OCI-LY3 (cell line): ENCODE results near the gene MYBPC2.
A peak's percentile ranks its signal among the peaks of the same experiment; 100 is the strongest.

Experiments
- H2AFZ ChIP-seq: fragments of 200-600, 300-600 bp; shearing (Covaris generic); 2 replicates; pipeline ENCODE4 v1.6.0; 2014; ENCODE audit warnings: antibody characterized with exemption, low read depth, low read length
- H3K27ac ChIP-seq: fragments of 200-600, 300-600 bp; sonication (generic); 2 replicates; pipeline ENCODE4 v1.5.1; 2014; ENCODE audit warnings: mild to moderate bottlenecking, low read length, moderate library complexity, mixed read lengths
- H3K27me3 ChIP-seq: fragments of 200-600, 300-600 bp; sonication (generic); 2 replicates; pipeline ENCODE4 v1.6.1; 2014; ENCODE audit warnings: low read depth, low read length, mixed read lengths
- H3K36me3 ChIP-seq: fragments of 200-600, 300-600 bp; sonication (generic); replicated peaks from 2 replicates; pipeline ENCODE3; 2014; ENCODE audit warnings: low read depth, low read length, mixed read lengths
- H3K4me1 ChIP-seq: fragments of 300-600, 200-600 bp; sonication (generic); 2 replicates; pipeline ENCODE4 v1.6.1; 2014; ENCODE audit warnings: low read length, mixed read lengths
- H3K4me2 ChIP-seq: fragments of 200-600, 300-600 bp; sonication (generic); 2 replicates; pipeline ENCODE4 v1.6.1; 2014; ENCODE audit warnings: low read length, mixed read lengths
- H3K4me3 ChIP-seq: fragments of 300-600, 200-600 bp; sonication (generic); 2 replicates; pipeline ENCODE4 v1.5.1; 2014; ENCODE audit warnings: antibody characterized with exemption, mild to moderate bottlenecking, low read length, moderate library complexity
- H3K79me2 ChIP-seq: fragments of 300-600, 200-600 bp; shearing (Covaris generic); 2 replicates; pipeline ENCODE4 v1.6.1; 2014; ENCODE audit warnings: mild to moderate bottlenecking, low read length, mixed read lengths
- H3K9ac ChIP-seq: fragments of 300-600, 200-600 bp; shearing (Covaris generic); 2 replicates; pipeline ENCODE4 v1.6.0; 2014; ENCODE audit warnings: mild to moderate bottlenecking, low read length, moderate library complexity
- H3K9me3 ChIP-seq: fragments of 200-600, 300-600 bp; shearing (Covaris generic); 2 replicates; pipeline ENCODE4 v1.6.1; 2014; ENCODE audit warnings: low read length, mixed read lengths; ENCODE audit not compliant: insufficient read depth
- H4K20me1 ChIP-seq: fragments of 200-600, 300-600 bp; sonication (generic); 2 replicates; pipeline ENCODE4 v1.6.1; 2016; ENCODE audit warnings: low read length, mixed read lengths; ENCODE audit not compliant: insufficient read depth
- CTCF ChIP-seq: fragments of 200-600, 300-600 bp; sonication (generic); IDR thresholded peaks from 2 replicates; pipeline ENCODE4 v1.5.1; 2014; ENCODE audit warnings: antibody characterized with exemption, low read length, low read depth
- EZH2phosphoT487 ChIP-seq: fragments of 200-600 bp; shearing (Covaris generic); IDR thresholded peaks from 2 replicates; pipeline ENCODE4 v1.6.1; 2018; ENCODE audit warnings: antibody characterized with exemption, mixed run types, low read depth

The MYBPC2 gene

GRCh38 chr19:50412419-50412818 is 20.3 kb upstream of the MYBPC2 start:
- no peak overlapping the region for H3K4me3 ChIP-seq
- peaks cover 31% of the 10 kb centered on the region for H3K4me1 ChIP-seq
- no peak overlapping the region for H3K27ac ChIP-seq
- no peak overlapping the region for H3K4me2 ChIP-seq
- H4K20me1 ChIP-seq: no peaks in the 10 kb centered on the region
- no peak overlapping the region for H2AFZ ChIP-seq
- no peaks in the 10 kb centered on the region for H3K9me3 ChIP-seq
- no peak overlapping the region for H3K9ac ChIP-seq
- no peak for TF ChIP-seq EZH2phosphoT487
- no peak for TF ChIP-seq CTCF
- H3K27me3 ChIP-seq: no peaks in the 10 kb centered on the region
- H3K79me2 ChIP-seq: no peaks in the 10 kb centered on the region
- peaks cover 56% of the 10 kb centered on the region for H3K36me3 ChIP-seq

GRCh38 chr19:50413096-50413495 is 19.6 kb upstream of the MYBPC2 start:
- no peak overlapping the region for H3K9ac ChIP-seq
- H2AFZ ChIP-seq: no peak overlapping the region
- H3K27ac ChIP-seq: no peak overlapping the region
- H3K27me3 ChIP-seq: no peaks in the 10 kb centered on the region
- H3K9me3 ChIP-seq: no peaks in the 10 kb centered on the region
- H3K4me3 ChIP-seq: no peak overlapping the region
- H3K79me2 ChIP-seq: no peaks in the 10 kb centered on the region
- H3K36me3 ChIP-seq: peaks cover 56% of the 10 kb centered on the region
- H3K4me1 ChIP-seq: peaks cover 37% of the 10 kb centered on the region
- no peak for TF ChIP-seq CTCF
- no peak for TF ChIP-seq EZH2phosphoT487
- no peaks in the 10 kb centered on the region for H4K20me1 ChIP-seq
- H3K4me2 ChIP-seq: no peak overlapping the region

- Histone ChIP-seq H3K9me3 (no peaks in the 10 kb centered on the region), H3K27me3 (no peaks in the 10 kb centered on the region), H3K27ac (no peak overlapping the region), H3K4me3 (no peak overlapping the region), H2AFZ (no peak overlapping the region), H4K20me1 (no peaks in the 10 kb centered on the region), H3K4me2 (no peak overlapping the region), H3K4me1 (peaks cover 41% of the 10 kb centered on the region), H3K9ac (no peak overlapping the region), H3K79me2 (peaks cover 2% of the 10 kb centered on the region), H3K36me3 (peaks cover 56% of the 10 kb centered on the region)
- TF ChIP-seq EZH2phosphoT487 (no peak), CTCF (no peak)
Observed at GRCh38 chr19:50413531-50413930, 19.2 kb upstream of the MYBPC2 start.

- peaks cover 54% of the 10 kb centered on the region for H3K36me3 ChIP-seq
- H3K4me3 ChIP-seq: peak overlapping the region; percentile 69
- peak overlapping the region; percentile 85 for H3K4me2 ChIP-seq
- TF ChIP-seq EZH2phosphoT487 (no peak), CTCF (peak; percentile 94)
- peak overlapping the region; percentile 81 for H3K9ac ChIP-seq
- no peaks in the 10 kb centered on the region for H3K27me3 ChIP-seq
- no peak overlapping the region for H2AFZ ChIP-seq
- H3K9me3 ChIP-seq: no peaks in the 10 kb centered on the region
- H4K20me1 ChIP-seq: peaks cover 3% of the 10 kb centered on the region; the same call in 1 of the 2 replicates
- H3K79me2 ChIP-seq: peaks cover 17% of the 10 kb centered on the region
- H3K4me1 ChIP-seq: peaks cover 45% of the 10 kb centered on the region
- H3K27ac ChIP-seq: peak overlapping the region; percentile 91
Observed at GRCh38 chr19:50414864-50415660, 17.6 kb upstream of the MYBPC2 start.
